Measurements from ENCODE around the gene ACADM. TPM values are rescaled to one million over a fixed set of nuclear protein-coding genes. Genes with fewer than 3 reads are reported as not detected.

The ACADM gene
- total and polyA plus RNA-seq, 2 of the 13 experiments (the other 11 are each of a cell fraction or from before 2014, with no cell fraction given): 43.7 to 92.2 TPM

DNA sequence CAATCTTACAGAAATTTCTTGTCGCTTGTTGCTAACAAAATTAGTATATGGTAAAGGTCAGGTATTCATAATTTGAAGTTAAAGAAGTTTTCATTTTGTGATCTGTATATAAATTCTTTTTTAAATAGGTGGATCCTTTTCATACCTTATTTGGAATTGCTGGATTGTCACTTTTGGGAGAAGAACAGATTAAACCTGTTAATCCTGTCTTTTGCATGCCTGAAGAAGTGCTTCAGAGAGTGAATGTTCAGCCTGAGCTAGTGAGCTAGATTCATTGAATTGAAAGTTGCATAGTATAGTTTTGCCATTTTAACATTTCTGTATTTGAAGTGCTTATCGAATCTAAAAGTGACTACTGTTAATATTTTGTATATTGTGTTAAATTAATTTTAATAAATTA is 69.9 kb downstream of the ACADM start (continued):
- TF ChIP-seq ZNF597 (CRISPR knock-in tag; IDR thresholded peaks at IDR 0.05): no peak
- TF ChIP-seq NCOA1 (CRISPR knock-in tag; IDR thresholded peaks at IDR 0.05): no peak
- TF ChIP-seq RBFOX2 (IDR thresholded peaks at IDR 0.05; ENCODE audit: low read depth, low read length): peak; percentile 3; the same call in 1 of the 2 replicates
- no peak for TF ChIP-seq PPARG (CRISPR knock-in tag; conservative IDR thresholded peaks at IDR 0.05)
- no peak for TF ChIP-seq SRSF9 (IDR thresholded peaks at IDR 0.05; ENCODE audit: borderline replicate concordance, insufficient read depth, low read depth, low read length, poor library complexity, severe bottlenecking)

GRCh38 chr1:75795703-75796193 is 71.2 kb downstream of the ACADM start:
- FAIRE-seq: no peak
- CTCF ChIA-PET (ENCODE audit: low intra/inter-chr PET ratio, low total read pairs): no interaction called here
- 0 out of 2 replicates have a peak, but pooled peaks have one; percentile 67 for TF ChIP-seq ZC3H4 (CRISPR knock-in tag; IDR thresholded peaks at IDR 0.05; ENCODE audit: borderline replicate concordance)
- no peak for TF ChIP-seq MXD4 (CRISPR knock-in tag; IDR thresholded peaks at IDR 0.05)
- TF ChIP-seq KDM4B (CRISPR knock-in tag; IDR thresholded peaks at IDR 0.05): no peak
- TF ChIP-seq ZNF337 (CRISPR knock-in tag; IDR thresholded peaks at IDR 0.05; ENCODE audit: borderline replicate concordance, low read depth): no peak
- TF ChIP-seq TBL1XR1 (IDR thresholded peaks at IDR 0.05; ENCODE audit: borderline replicate concordance, low read length, partially characterized antibody): no peak
- TF ChIP-seq, protein P1, sequence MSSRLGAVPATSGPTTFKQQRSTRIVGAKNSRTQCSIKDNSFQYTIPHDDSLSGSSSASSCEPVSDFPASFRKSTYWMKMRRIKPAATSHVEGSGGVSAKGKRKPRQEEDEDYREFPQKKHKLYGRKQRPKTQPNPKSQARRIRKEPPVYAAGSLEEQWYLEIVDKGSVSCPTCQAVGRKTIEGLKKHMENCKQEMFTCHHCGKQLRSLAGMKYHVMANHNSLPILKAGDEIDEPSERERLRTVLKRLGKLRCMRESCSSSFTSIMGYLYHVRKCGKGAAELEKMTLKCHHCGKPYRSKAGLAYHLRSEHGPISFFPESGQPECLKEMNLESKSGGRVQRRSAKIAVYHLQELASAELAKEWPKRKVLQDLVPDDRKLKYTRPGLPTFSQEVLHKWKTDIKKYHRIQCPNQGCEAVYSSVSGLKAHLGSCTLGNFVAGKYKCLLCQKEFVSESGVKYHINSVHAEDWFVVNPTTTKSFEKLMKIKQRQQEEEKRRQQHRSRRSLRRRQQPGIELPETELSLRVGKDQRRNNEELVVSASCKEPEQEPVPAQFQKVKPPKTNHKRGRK (CRISPR knock-in tag; IDR thresholded peaks at IDR 0.05): no peak
- TF ChIP-seq BORCS8-MEF2B (CRISPR knock-in tag; IDR thresholded peaks at IDR 0.05): no peak
- TF ChIP-seq RBM22 (optimal IDR thresholded peaks at IDR 0.05; ENCODE audit: low read length): peak; percentile 98
- TF ChIP-seq POLR2A (IDR thresholded peaks at IDR 0.05; ENCODE audit: insufficient read depth in 1 of 2, low read depth in 2 of 2, low read length in 2 of 2): peak in 1 of 2 experiments; percentile 14; a peak in 2 of 4 replicates
- TF ChIP-seq PAF1 (CRISPR knock-in tag; IDR thresholded peaks at IDR 0.05): peak; percentile 70; the same call in 1 of the 2 replicates
- no peak for TF ChIP-seq ZNF280B (CRISPR knock-in tag; IDR thresholded peaks at IDR 0.05; ENCODE audit: borderline replicate concordance)
- 0 out of 2 replicates have a peak, but pooled peaks have one; percentile 7 for TF ChIP-seq SIN3A (IDR thresholded peaks at IDR 0.05; ENCODE audit: borderline replicate concordance, low read depth, low read length)
- peak; percentile 55 for TF ChIP-seq POLR2G (IDR thresholded peaks at IDR 0.05; ENCODE audit: low read depth, low read length)

More at GRCh38 chr1:75795703-75796193, 71.2 kb downstream of the ACADM start:
- DNase-seq (ENCODE audit: low spot score) (no peak), ATAC-seq (no peak; the same call in 2 of the 3 replicates)
- no peak overlapping the region for H3K4me2 ChIP-seq (ENCODE audit: low read depth, low read length)
- no peaks in the 10 kb centered on the region for H3K9me3 ChIP-seq (ENCODE audit: low read length)
- H3K79me2 ChIP-seq (ENCODE audit: insufficient read depth, low read length): peaks cover 15% of the 10 kb centered on the region
- H3K27me3 ChIP-seq (ENCODE audit: control insufficient read depth in 1 of 2, insufficient read depth in 2 of 2, low read length in 2 of 2): no peaks in the 10 kb centered on the region
- peaks cover 35% of the 10 kb centered on the region for H3K4me1 ChIP-seq (ENCODE audit: insufficient read depth, low read length)
- no peak overlapping the region for H3K27ac ChIP-seq (ENCODE audit: extremely low read length, insufficient read depth, low read length)
- intact Hi-C loops (cut with micrococcal nuclease; ENCODE audit: unreplicated experiment) (no loop called here), in situ Hi-C loops (cut with HindIII; ENCODE audit: extremely low pct_ligation_motif_present, low pct_unique_long_range_greater_than_20kb) (no loop called here)
- no peak overlapping the region for H3K4me3 ChIP-seq (replicated peaks in 1 of 3; ENCODE audit: insufficient read depth in 1 of 3, low read depth in 2 of 3, low read length in 3 of 3)
- no peak overlapping the region for H2AFZ ChIP-seq (ENCODE audit: low read length)
- BruUV-seq (replicated peaks): no TSS peak
- H3K36me3 ChIP-seq (replicated peaks in 1 of 2; ENCODE audit: control insufficient read depth in 1 of 2, insufficient read depth in 2 of 2, low read length in 2 of 2): peaks cover 6 to 48% of the 10 kb centered on the region in 2 experiments
- POLR2A ChIA-PET: interaction anchor here (6.6 kb wide), 1 partner anchor 9 kb away, joined by 54 read pairs; the partner anchor contains the start of gene RABGGTB
- 92% methylated on average over 4 of the region's 4 CpGs for WGBS (ENCODE audit: low lambda C conversion rate)
- peaks cover 60% of the 10 kb centered on the region for H4K20me1 ChIP-seq (ENCODE audit: insufficient read depth, low read length)
- no peak overlapping the region for H3K9ac ChIP-seq (ENCODE audit: insufficient read depth, low read depth, low read length)
